ENCODE results near the gene KCNK6.

KCNK6 gene

GRCh38 chr19:38324431-38324830 lies 4.8 kb downstream of the KCNK6 start:
- DNase-seq: no peak

GRCh38 chr19:38326591-38326990 lies 6.9 kb downstream of the KCNK6 start:
- no peak for DNase-seq

- no peak for DNase-seq
Observed at GRCh38 chr19:38329651-38330050, 10.0 kb downstream of the KCNK6 start.

- no peak for DNase-seq
Observed at GRCh38 chr19:38331728-38332127, 12.1 kb downstream of the KCNK6 start.

- DNase-seq: no peak
Observed at GRCh38 chr19:38333245-38333644, 13.6 kb downstream of the KCNK6 start.

- peak; percentile 94 for DNase-seq
Observed at GRCh38 chr19:38335949-38336637, 16.4 kb downstream of the KCNK6 start.

GRCh38 chr19:38336638-38337359 lies 17.2 kb downstream of the KCNK6 start:
- DNase-seq: peak; percentile 78

GRCh38 chr19:38337360-38337653 lies 17.7 kb downstream of the KCNK6 start:
- no peak for DNase-seq

GRCh38 chr19:38339011-38339410 lies 19.4 kb downstream of the KCNK6 start:
- DNase-seq: peak; percentile 41

GRCh38 chr19:38340927-38341326 lies 21.3 kb downstream of the KCNK6 start:
- DNase-seq: no peak

- no peak for DNase-seq
Observed at GRCh38 chr19:38346837-38347236, 27.2 kb downstream of the KCNK6 start.

GRCh38 chr19:38350883-38351282 lies 31.2 kb downstream of the KCNK6 start:
- no peak for DNase-seq

- no peak for DNase-seq
Observed at GRCh38 chr19:38351865-38352395, 32.3 kb downstream of the KCNK6 start.

- DNase-seq: no peak
Observed at GRCh38 chr19:38352611-38353010, 33.0 kb downstream of the KCNK6 start.

GRCh38 chr19:38355728-38356725 lies 36.4 kb downstream of the KCNK6 start:
- DNase-seq: no peak

GRCh38 chr19:38358071-38358470 lies 38.4 kb downstream of the KCNK6 start:
- DNase-seq: no peak

GRCh38 chr19:38359242-38360021 lies 39.8 kb downstream of the KCNK6 start:
- DNase-seq: no peak

GRCh38 chr19:38360351-38360750 lies 40.7 kb downstream of the KCNK6 start:
- no peak for DNase-seq

- DNase-seq: no peak
Observed at GRCh38 chr19:38360839-38361631, 41.4 kb downstream of the KCNK6 start.

- DNase-seq: peak; percentile 56
Observed at GRCh38 chr19:38361633-38362075, 42.0 kb downstream of the KCNK6 start.
